Lung (tissue), 16 donors: ENCODE measurements around the gene ADAM11. TPM values are rescaled to one million over a fixed set of nuclear protein-coding genes. Genes with fewer than 3 reads are reported as not detected.
A peak's percentile ranks its signal among the peaks of the same experiment; 100 is the strongest.
"Not testable (repeated sequence)": the region's sequence is repeated elsewhere in the genome, so short reads cannot be mapped to it uniquely, and the experiment has no call there.

ENCODE experiments used
- ATAC-seq: fragments of 200-7000 bp; cut with Tn5 transposase; one replicate; pipeline ENCODE4 v1.9.1; 2020; ENCODE audit warnings: moderate number of reproducible peaks; ENCODE audit not compliant: insufficient read depth, low FRiP score
- DNase-seq, 3 donors: peaks; one replicate each; pipeline ENCODE4 v3.0.0-alpha.2; 2013 to 2017
- H3K27ac ChIP-seq, 2 donors: one replicate each; pipeline ENCODE4 v1.5.1; 2013; ENCODE audit warnings: mild to moderate bottlenecking in 2 of 2, moderate library complexity in 2 of 2, control low read depth in 1 of 2, inconsistent platforms in 1 of 2, low read depth in 1 of 2, low read length in 1 of 2
- H3K27me3 ChIP-seq, 3 donors: one replicate each; pipeline ENCODE4 v1.5.1; 2013; ENCODE audit warnings: low read length in 2 of 3; ENCODE audit not compliant: control insufficient read depth in 3 of 3, insufficient read depth in 3 of 3
- H3K36me3 ChIP-seq, 4 donors: one replicate each; pipeline ENCODE4 v1.5.1; 2013; ENCODE audit warnings: low read length in 4 of 4, mild to moderate bottlenecking in 1 of 4, moderate library complexity in 1 of 4; ENCODE audit not compliant: control insufficient read depth in 4 of 4, insufficient read depth in 4 of 4
- H3K4me1 ChIP-seq, 5 donors: one replicate each; pipeline ENCODE4 v1.5.1; 2013; ENCODE audit warnings: low read length in 5 of 5, mild to moderate bottlenecking in 2 of 5, moderate library complexity in 1 of 5; ENCODE audit not compliant: control insufficient read depth in 5 of 5, insufficient read depth in 5 of 5
- H3K4me3 ChIP-seq: one replicate; pipeline ENCODE4 v1.5.1; 2013; ENCODE audit warnings: mild to moderate bottlenecking, control low read depth, moderate library complexity
- H3K9ac ChIP-seq, 2 donors: one replicate each; pipeline ENCODE4 v1.5.1; 2013; ENCODE audit warnings: low read length in 2 of 2, control low read depth in 1 of 2; ENCODE audit not compliant: insufficient read depth in 1 of 2
- H3K9me3 ChIP-seq, 4 donors: one replicate each; pipeline ENCODE4 v1.5.1; 2013; ENCODE audit warnings: low read length in 3 of 4, mild to moderate bottlenecking in 1 of 4, moderate library complexity in 1 of 4; ENCODE audit not compliant: control insufficient read depth in 4 of 4, insufficient read depth in 3 of 4
- CTCF ChIP-seq: IDR thresholded peaks from 2 replicates; pipeline ENCODE4 v1.5.1; 2012; ENCODE audit warnings: mild to moderate bottlenecking; ENCODE audit errors: control extremely low read depth, extremely low read depth
- WGBS, 2 donors: extraction: QIAGEN DNeasy Blood & Tissue Kit; methylation state at CpG; one replicate each; pipeline ENCODE4 v1.1.7; 2013; 5-methylcytosine and 5-hydroxymethylcytosine counted together
- long read RNA-seq, 5 donors: transcript quantifications; one replicate each; lab custom pipeline, GENCODE V29; 2026
- polyA plus RNA-seq, 2 donors: library from polyadenylated mRNA; stranded (reverse); fragments of 200-250 nt; gene quantifications; one replicate each; pipeline ENCODE4 v1.2.1, GENCODE V29; 2013
- total RNA-seq, 2 donors: library from RNA; depleted of rRNA in 1 of 2; stranded (reverse); fragments of >200 nt in 1 of 2; gene quantifications; one replicate each; pipeline ENCODE4 v1.2.1, GENCODE V29; 2014 to 2021
- donor health status: control.
- donor health status: control.
- donor health status: Bipolar disorder and iron deficiency.
- donor health status: healthy.
- donor health status: DM: yes; HTN: yes; CAD: no.

Gene ADAM11
- total RNA-seq (1 to 10 TPM in 1 of 2 donors, under 1 TPM in 1; 0.09 to 1.1 TPM), polyA plus RNA-seq (under 1 TPM; 0.15 to 0.22 TPM)
- long read RNA-seq, donor 1, result 0 reads
- long read RNA-seq, donor 2, result 0 reads
- long read RNA-seq, donor 3, result 0 reads
- long read RNA-seq, donor 4, result 0 reads
- long read RNA-seq, donor 5, result 0 reads

- H3K9ac ChIP-seq, result no peak within 1 kb of the TSS
- H3K9me3 ChIP-seq, result no peaks in the 10 kb centered on the region
- no peak within 1 kb of the TSS for H3K27ac ChIP-seq
- TF ChIP-seq CTCF, result no peak
- H3K27me3 ChIP-seq, result peaks cover 0 to 2% (median 0%) of the 10 kb centered on the region in 3 donors
- WGBS, 2 donors, result 5 to 6% methylated on average over 48 to 74 of the region's 74 CpGs
- H3K36me3 ChIP-seq, result no peaks in the 10 kb centered on the region
- peaks cover 0 to 8% (median 0%) of the 10 kb centered on the region in 5 donors for H3K4me1 ChIP-seq
- DNase-seq, result peak in 1 of 3 donors; percentile 18
- no peak for ATAC-seq
- H3K4me3 ChIP-seq, result no peak within 1 kb of the TSS
Observed at GRCh38 chr17:44758414-44759085, at the start of gene ADAM11. Gene ADAM11 (plus strand): TSS chr17:44758988. CDS start chr17:44759200, 212 bp downstream.

- ATAC-seq, result no peak
- H3K9ac ChIP-seq, result no peak overlapping the region
- no peaks in the 10 kb centered on the region for H3K4me1 ChIP-seq
- TF ChIP-seq CTCF, result no peak
- no peak overlapping the region for H3K27ac ChIP-seq
- WGBS, 2 donors, result 93 to 97% methylated on average over 1 of the region's 1 CpG
- DNase-seq, result no peak
- peaks cover 0 to 2% (median 0%) of the 10 kb centered on the region in 4 donors for H3K36me3 ChIP-seq
- H3K9me3 ChIP-seq, result no peaks in the 10 kb centered on the region
- H3K4me3 ChIP-seq, result no peak overlapping the region
- no peaks in the 10 kb centered on the region for H3K27me3 ChIP-seq
Observed at GRCh38 chr17:44719444-44719843, 39.3 kb upstream of the ADAM11 start.

GRCh38 chr17:44722254-44722653 lies 36.5 kb upstream of the ADAM11 start:
- H3K9ac ChIP-seq, result no peak overlapping the region
- no peaks in the 10 kb centered on the region for H3K4me1 ChIP-seq
- WGBS, 2 donors, result 90 to 97% methylated on average over 5 of the region's 5 CpGs
- H3K4me3 ChIP-seq, result no peak overlapping the region
- no peak overlapping the region for H3K27ac ChIP-seq
- DNase-seq, result no peak
- peaks cover 0 to 2% (median 0%) of the 10 kb centered on the region in 4 donors for H3K36me3 ChIP-seq
- no peak for TF ChIP-seq CTCF
- no peaks in the 10 kb centered on the region for H3K27me3 ChIP-seq
- no peaks in the 10 kb centered on the region for H3K9me3 ChIP-seq
- ATAC-seq, result no peak

- 97 to 99% methylated on average over 6 of the region's 6 CpGs for WGBS, 2 donors
- H3K9ac ChIP-seq, DNase-seq, H3K27me3 ChIP-seq, H3K27ac ChIP-seq, H3K4me1 ChIP-seq, H3K36me3 ChIP-seq, H3K9me3 ChIP-seq, H3K4me3 ChIP-seq, ATAC-seq: not testable (repeated sequence)
Observed at GRCh38 chr17:44726121-44726520, 32.7 kb upstream of the ADAM11 start.
